Panc1 (cell line): ENCODE measurements around the gene PTGDR2.

Experiments used
- POLR2AphosphoS5 ChIP-seq: IDR thresholded peaks from 2 replicates; pipeline ENCODE4 v1.6.1; 2012; ENCODE audit warnings: mild to moderate bottlenecking, low read depth, low read length, moderate library complexity
- TCF7L2 ChIP-seq: IDR thresholded peaks from 2 replicates; pipeline ENCODE4 v1.6.1; 2011; ENCODE audit warnings: mild to moderate bottlenecking, low read depth, low read length, inconsistent platforms
- TF ChIP-seq, protein P1 (sequence below): fragments of 450-650 bp; IDR thresholded peaks from 2 replicates; pipeline ENCODE4 v1.5.1; 2017; ENCODE audit warnings: mild to moderate bottlenecking
- TF ChIP-seq, protein P2 (sequence below), 2 experiments: IDR thresholded peaks; 2 replicates each; pipeline ENCODE4 v1.6.1; 2011 to 2012; ENCODE audit warnings: low read depth in 2 of 2, control low read depth in 1 of 2, low read length in 1 of 2, mild to moderate bottlenecking in 1 of 2, moderate library complexity in 1 of 2; ENCODE audit not compliant: insufficient read depth in 1 of 2

DNA sequence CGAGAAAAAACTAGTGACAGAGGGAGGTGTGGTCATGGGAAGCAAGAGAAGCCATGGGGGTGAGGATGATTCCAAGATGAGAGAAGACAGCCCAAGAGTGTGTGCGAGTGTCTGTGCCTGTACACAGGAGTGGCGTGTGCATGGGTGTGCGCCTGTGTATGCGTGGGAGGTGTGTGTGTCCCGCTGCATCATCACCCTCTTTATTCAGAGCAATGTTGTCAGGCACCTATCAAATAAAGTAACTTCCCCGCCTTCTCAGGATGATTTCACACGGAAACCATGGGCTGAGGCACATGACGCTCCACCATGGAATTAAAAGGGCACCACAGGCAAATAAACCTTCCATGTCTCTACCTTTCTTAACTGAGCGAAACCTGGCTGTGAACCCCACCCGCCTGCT lies 46.1 kb downstream of the PTGDR2 start:
- TF ChIP-seq, protein P1, sequence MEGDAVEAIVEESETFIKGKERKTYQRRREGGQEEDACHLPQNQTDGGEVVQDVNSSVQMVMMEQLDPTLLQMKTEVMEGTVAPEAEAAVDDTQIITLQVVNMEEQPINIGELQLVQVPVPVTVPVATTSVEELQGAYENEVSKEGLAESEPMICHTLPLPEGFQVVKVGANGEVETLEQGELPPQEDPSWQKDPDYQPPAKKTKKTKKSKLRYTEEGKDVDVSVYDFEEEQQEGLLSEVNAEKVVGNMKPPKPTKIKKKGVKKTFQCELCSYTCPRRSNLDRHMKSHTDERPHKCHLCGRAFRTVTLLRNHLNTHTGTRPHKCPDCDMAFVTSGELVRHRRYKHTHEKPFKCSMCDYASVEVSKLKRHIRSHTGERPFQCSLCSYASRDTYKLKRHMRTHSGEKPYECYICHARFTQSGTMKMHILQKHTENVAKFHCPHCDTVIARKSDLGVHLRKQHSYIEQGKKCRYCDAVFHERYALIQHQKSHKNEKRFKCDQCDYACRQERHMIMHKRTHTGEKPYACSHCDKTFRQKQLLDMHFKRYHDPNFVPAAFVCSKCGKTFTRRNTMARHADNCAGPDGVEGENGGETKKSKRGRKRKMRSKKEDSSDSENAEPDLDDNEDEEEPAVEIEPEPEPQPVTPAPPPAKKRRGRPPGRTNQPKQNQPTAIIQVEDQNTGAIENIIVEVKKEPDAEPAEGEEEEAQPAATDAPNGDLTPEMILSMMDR: no peak
- TF ChIP-seq POLR2AphosphoS5 (no peak), TCF7L2 (no peak)
- TF ChIP-seq, protein P2, sequence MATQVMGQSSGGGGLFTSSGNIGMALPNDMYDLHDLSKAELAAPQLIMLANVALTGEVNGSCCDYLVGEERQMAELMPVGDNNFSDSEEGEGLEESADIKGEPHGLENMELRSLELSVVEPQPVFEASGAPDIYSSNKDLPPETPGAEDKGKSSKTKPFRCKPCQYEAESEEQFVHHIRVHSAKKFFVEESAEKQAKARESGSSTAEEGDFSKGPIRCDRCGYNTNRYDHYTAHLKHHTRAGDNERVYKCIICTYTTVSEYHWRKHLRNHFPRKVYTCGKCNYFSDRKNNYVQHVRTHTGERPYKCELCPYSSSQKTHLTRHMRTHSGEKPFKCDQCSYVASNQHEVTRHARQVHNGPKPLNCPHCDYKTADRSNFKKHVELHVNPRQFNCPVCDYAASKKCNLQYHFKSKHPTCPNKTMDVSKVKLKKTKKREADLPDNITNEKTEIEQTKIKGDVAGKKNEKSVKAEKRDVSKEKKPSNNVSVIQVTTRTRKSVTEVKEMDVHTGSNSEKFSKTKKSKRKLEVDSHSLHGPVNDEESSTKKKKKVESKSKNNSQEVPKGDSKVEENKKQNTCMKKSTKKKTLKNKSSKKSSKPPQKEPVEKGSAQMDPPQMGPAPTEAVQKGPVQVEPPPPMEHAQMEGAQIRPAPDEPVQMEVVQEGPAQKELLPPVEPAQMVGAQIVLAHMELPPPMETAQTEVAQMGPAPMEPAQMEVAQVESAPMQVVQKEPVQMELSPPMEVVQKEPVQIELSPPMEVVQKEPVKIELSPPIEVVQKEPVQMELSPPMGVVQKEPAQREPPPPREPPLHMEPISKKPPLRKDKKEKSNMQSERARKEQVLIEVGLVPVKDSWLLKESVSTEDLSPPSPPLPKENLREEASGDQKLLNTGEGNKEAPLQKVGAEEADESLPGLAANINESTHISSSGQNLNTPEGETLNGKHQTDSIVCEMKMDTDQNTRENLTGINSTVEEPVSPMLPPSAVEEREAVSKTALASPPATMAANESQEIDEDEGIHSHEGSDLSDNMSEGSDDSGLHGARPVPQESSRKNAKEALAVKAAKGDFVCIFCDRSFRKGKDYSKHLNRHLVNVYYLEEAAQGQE (IDR thresholded peaks at IDR 0.05; ENCODE audit: insufficient read depth in 1 of 2, low read depth in 2 of 2, low read length in 1 of 2): no peak
